Stimulated activated CD4-positive, alpha-beta T cell treated with anti-CD3 and anti-CD28 coated beads, Interleukin-4, amount 100 ng/mL, for 24 hours (primary cell): ENCODE data around the gene OBSL1.

Experiments used
- DNase-seq: peaks from one replicate; pipeline ENCODE4 v3.0.0-alpha.2; 2020

The OBSL1 gene

GRCh38 chr2:219545295-219545942 lies 25.9 kb downstream of the OBSL1 start:
- no peak for DNase-seq

DNA sequence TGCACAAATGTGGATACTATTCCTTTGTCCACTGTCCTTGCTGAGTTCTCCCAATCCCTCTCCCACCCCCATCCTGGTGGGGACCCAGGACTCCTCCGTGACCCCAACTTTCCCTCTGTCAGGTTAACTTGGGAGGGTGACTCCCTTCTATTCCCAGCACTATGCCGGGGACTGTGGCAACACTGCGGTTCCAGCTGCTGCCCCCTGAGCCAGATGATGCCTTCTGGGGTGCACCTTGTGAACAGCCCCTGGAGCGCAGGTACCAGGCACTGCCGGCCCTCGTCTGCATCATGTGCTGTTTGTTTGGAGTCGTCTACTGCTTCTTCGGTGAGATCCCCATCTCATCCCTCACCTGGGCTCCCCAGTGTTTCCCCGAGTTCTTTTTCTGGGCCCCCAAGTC lies 26.8 kb downstream of the OBSL1 start:
- DNase-seq = no peak

DNA sequence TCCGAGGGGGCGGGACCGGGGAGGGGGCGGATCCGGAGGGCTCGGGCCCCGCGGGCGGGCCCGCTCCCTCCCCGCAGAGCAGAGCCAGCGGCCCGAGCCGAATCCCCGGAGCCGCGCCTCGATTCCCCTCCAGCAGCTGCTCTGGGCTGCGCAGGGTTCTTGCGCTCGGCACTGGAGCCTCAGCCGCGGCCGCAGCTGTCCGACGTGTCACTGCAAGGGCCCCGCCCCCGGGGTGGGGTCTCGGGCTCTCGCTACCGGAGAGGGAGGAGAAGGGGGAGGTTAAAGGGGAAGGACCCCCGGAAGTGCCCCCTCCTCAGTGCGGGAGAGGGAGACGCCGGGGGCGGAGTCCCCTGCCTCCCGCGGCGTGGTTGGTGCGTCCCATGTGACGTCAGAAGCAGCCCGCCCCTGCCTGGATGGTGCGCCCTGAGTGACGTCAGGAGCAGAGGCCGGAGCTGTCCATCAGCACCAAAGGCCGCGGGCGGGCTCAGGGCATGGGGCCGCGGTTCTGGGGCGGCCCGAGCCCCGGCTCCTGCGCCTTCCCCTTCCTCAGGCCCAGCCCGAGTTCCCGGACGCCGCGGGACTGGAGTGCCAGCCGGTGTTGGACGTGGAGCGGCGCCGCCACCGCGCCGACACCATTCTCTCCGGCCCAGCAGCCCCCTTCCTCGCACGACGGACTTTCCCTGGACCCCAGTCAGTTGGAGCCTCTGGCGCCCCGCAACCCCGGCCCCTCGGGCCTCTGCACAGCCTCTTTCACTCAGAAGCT lies 27.6 kb downstream of the OBSL1 start, which contains the start of the genes CHPF and TMEM198:
Gene CHPF (minus strand): TSS at position 214 of the 763 bp plus-strand sequence. CDS start 271 bp downstream, outside the sequence.
Gene TMEM198 (plus strand): TSS at position 433 of the 763 bp plus-strand sequence. CDS start 700 bp downstream, outside the sequence.
- DNase-seq = peak; percentile 95

DNA sequence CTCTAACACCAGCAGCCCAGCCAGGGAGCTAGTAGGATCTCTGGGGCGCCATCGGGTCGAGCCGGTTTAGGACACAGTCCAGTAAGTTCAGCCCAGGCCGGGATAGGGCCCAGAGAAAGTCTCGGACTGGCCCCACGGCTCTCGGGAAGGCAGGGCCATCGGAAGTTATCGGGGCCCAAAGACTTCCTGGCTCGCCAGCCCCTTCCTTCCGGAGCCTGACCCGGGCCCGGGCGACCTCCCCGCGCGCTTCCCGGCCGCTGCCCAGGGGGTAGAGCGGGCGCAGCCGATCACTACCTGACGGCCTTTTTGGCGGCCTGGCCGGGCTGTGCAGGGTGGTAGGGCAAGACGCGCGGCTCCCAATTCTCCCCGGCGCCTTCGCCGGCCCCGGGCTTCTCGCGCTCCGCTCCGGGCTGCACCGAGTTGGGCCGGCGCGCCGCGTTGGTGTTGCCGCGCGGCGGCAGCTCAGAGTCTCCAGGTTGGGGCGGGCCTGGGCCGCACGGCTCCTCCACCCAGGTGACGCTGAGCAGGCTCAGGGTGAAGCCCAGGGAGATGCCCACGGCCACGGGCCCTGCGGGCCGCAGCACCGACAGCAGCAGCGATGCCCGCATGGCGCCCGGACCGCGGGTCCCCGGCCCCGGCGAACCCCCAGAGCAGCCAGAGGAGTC lies 28.3 kb downstream of the OBSL1 start:
- DNase-seq = no peak

DNA sequence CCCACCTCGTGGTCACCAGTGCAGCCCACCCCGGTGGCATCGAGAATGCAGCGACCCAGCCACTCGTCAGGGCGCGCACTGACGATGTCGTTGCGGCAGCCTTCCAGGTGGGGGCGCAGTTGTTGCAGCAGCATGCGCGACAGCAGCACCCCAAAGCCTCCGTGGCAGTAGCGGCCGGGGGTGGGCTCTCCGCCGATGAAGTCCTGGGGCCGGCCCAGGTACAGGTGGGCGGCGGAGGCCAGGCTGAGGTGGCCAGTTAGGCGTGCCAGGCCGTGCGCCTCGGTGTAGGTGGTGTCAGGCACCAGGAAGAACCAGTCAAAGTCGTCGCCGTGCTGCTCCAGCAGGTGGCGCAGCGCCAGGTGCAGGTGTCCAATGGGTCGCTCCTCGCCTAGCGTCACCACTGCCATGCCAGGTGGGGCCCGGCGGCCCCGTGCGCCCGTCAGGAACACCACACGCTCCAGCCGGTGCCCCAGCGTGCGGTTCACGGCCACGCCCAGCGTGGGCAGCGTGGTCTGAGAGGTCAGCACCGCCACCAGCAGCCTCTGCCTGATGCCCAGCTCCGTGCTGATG lies 29.6 kb downstream of the OBSL1 start:
- DNase-seq = peak; percentile 86

GRCh38 chr2:219540784-219541504 lies 30.4 kb downstream of the OBSL1 start:
- no peak for DNase-seq

GRCh38 chr2:219539926-219540678 lies 31.2 kb downstream of the OBSL1 start:
- DNase-seq = no peak

DNA sequence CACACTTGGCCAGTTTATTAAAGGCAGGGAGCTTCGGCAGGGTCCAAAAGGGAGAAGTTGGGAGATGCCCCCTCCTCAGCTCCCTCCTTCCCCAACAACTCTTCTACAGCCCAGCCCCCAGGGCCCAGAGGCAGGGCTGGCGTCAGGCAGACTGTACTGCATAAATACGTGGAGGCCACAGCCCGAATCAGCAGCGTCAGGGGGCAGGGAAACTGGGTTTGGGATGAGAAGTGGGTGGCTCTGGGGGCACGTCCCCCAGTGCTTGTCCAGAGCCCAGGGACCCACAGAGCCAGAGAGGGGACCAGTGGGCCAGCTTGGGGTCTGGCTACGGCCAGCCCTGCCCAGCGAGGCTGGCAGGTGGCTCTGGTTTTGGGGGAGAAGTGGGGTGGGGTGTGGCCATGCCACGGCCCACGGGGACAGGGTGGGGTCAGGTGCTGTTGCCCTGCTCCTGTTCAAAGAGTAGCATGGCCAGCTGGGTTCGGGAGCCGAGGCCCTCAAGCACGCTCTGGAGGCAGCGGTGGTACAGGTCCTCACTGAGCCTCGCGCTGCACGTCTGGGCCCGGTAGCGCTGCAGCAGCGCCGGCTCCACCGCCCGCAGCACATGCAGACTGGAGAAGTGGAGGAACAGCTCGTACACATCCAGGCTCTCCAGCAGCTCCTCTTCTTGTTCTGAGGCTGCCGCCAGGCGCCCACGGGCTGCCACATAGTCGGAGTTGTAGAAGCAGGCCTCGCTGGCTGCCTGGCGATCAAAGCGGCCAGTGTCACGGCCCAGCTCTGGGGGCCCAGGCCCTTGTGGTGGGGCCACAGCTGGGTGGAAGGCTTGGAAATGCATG lies 32.2 kb downstream of the OBSL1 start:
- no peak for DNase-seq

GRCh38 chr2:219538504-219538951 lies 32.8 kb downstream of the OBSL1 start:
- no peak for DNase-seq

- DNase-seq = no peak
Measured at GRCh38 chr2:219537657-219538488, 33.5 kb downstream of the OBSL1 start.

DNA sequence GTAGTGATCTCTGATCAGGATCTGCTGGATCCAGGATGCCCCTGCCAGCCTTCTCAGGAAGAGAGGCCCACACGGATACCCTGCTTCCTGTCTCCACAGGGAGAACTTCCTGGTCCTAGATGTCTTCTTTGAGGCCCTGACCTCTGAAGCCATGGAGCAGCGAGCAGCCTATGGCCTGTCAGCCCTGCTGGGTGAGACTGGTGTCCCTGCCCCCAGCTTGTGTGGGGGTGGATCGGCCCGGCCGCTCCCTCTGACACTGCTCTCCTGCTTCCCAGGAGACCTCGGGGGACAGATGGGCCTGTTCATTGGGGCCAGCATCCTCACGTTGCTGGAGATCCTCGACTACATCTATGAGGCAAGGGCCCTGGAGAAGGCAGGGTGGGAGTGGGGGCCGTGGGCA lies 34.4 kb downstream of the OBSL1 start:
- DNase-seq = no peak

- no peak for DNase-seq
Measured at GRCh38 chr2:219536425-219536824, 34.9 kb downstream of the OBSL1 start.

DNA sequence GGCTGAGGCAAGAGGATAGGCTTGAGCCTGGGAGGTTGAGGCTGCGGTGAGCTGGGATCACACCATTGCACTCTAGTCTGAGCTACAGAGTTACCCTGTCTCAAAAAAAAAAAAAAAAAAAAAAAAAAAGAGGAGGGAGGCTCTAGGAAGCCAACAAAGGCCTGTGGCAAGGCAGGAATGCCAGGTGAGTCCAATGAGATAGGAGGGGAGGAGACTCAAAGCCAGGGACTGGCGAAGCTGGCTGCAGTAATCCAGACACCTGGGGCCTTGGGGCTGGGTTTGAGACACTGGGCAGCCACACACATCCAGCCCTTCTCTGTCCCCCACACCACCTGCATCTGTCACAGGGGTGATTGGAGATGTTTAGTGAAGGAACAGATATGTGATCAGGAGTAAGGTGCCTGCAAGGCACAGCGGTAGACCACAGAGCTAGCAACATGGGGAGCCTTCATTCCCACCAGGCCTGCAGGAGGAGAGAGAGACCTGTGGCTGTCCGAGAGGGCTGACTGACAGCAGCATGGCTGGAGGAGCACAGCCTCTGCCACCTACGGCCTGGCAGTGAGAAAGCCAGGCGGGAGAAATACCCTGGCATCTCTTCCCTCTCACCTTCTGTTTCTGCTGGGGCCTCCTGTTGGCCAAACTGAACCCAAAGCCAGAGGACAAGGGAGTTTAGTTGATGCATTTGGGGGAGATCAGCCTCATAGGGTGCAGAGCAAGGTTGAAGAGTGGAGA lies 37.2 kb downstream of the OBSL1 start:
- DNase-seq = no peak

DNA sequence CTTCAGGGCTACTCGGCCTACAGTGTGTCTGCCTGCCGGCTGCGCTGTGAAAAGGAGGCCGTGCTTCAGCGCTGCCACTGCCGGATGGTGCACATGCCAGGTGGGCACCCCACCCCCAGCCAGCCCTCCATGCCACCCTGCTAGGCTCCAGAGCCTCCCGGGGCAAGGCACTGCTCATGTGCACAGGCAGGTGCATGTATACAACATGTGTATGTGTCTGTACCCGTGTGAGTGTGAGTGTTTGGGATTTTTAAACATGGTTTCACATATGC lies 39.0 kb downstream of the OBSL1 start:
- no peak for DNase-seq

DNA sequence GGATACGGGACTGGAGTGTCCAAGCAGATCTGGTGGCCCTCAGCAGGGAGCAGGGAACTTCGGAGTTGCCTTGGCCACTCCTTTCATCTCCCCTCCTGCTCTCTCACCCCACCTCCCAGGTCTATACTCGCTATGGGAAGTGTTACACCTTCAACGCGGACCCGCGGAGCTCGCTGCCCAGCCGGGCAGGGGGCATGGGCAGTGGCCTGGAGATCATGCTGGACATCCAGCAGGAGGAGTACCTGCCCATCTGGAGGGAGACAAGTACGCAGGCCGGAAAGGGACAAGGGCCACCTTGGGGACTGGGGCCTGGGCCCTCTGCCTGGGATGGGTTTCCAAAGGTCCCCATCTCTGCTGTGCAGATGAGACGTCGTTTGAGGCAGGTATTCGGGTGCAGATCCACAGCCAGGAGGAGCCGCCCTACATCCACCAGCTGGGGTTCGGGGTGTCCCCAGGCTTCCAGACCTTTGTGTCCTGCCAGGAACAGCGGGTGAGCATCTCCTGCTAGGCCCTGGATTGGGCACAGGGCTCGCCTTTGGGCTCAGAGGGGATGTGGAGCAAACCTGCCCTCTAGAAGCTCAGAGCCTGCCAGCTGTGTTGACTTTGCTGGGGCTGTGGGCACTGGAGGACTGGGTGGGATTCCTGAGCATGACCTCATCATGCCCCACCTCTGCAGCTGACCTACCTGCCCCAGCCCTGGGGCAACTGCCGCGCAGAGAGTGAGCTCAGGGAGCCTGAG lies 39.5 kb downstream of the OBSL1 start:
- no peak for DNase-seq

GRCh38 chr2:219530048-219530963 lies 41.0 kb downstream of the OBSL1 start:
- peak; percentile 88 for DNase-seq

- no peak for DNase-seq
Measured at GRCh38 chr2:219527472-219527871, 43.9 kb downstream of the OBSL1 start.

GRCh38 chr2:219527076-219527394 lies 44.3 kb downstream of the OBSL1 start:
- DNase-seq = no peak
